ENCODE results near the gene CALHM2. TPM values are rescaled to one million over a fixed set of nuclear protein-coding genes. Genes with fewer than 3 reads are reported as not detected.

CALHM2 gene
- total and polyA plus RNA-seq, 2 experiments from 2014 or later, result 3.2 to 7.9 TPM

GRCh38 chr10:103492655-103493261 is 40.6 kb upstream of the CALHM2 start:
- H3K4me3 ChIP-seq, result no peak overlapping the region

GRCh38 chr10:103491729-103492364 is 39.7 kb upstream of the CALHM2 start:
- Histone ChIP-seq H3K9me2 (replicated peaks; ENCODE audit: insufficient read depth) (no peaks in the 10 kb centered on the region), H3K4me3 (no peak overlapping the region), H3K79me2 (no peaks in the 10 kb centered on the region), H3K27ac (peak overlapping the region; percentile 73), H3K9me3 (ENCODE audit: low read depth) (no peaks in the 10 kb centered on the region), H3K27me3 (peaks cover 26% of the 10 kb centered on the region), H3K4me2 (peak overlapping the region; percentile 7), H3K4me1 (ENCODE audit: insufficient read depth) (peaks cover 21% of the 10 kb centered on the region), H4K20me1 (ENCODE audit: insufficient read depth, poor library complexity, severe bottlenecking) (no peaks in the 10 kb centered on the region), H2AFZ (no peak overlapping the region), H3K36me3 (replicated peaks; ENCODE audit: insufficient read depth, low read depth) (no peaks in the 10 kb centered on the region)
- TF ChIP-seq EZH2 (IDR thresholded peaks at IDR 0.05; ENCODE audit: borderline replicate concordance), result no peak
- TF ChIP-seq CTCF (IDR thresholded peaks at IDR 0.05; ENCODE audit: poor library complexity), result no peak
- no peak for TF ChIP-seq EZH2phosphoT487 (IDR thresholded peaks at IDR 0.05; ENCODE audit: low read depth, severe bottlenecking, unreplicated experiment)
- peak; percentile 88 for DNase-seq (ENCODE audit: low spot score)
- 21% methylated on average over 7 of the region's 7 CpGs for WGBS (ENCODE audit: low lambda C conversion rate, missing lambda C conversion rate)

More at GRCh38 chr10:103492655-103493261, 40.6 kb upstream of the CALHM2 start:
- Histone ChIP-seq H3K4me2 (peak overlapping the region; percentile 99), H4K20me1 (ENCODE audit: insufficient read depth, poor library complexity, severe bottlenecking) (no peaks in the 10 kb centered on the region), H2AFZ (no peak overlapping the region), H3K9me2 (replicated peaks; ENCODE audit: insufficient read depth) (no peaks in the 10 kb centered on the region), H3K9me3 (ENCODE audit: low read depth) (no peaks in the 10 kb centered on the region), H3K4me1 (ENCODE audit: insufficient read depth) (peaks cover 21% of the 10 kb centered on the region), H3K27me3 (peaks cover 30% of the 10 kb centered on the region), H3K36me3 (replicated peaks; ENCODE audit: insufficient read depth, low read depth) (no peaks in the 10 kb centered on the region), H3K27ac (peak overlapping the region; percentile 58), H3K79me2 (no peaks in the 10 kb centered on the region)
- WGBS (ENCODE audit: low lambda C conversion rate, missing lambda C conversion rate), result 85% methylated on average over 5 of the region's 5 CpGs
- no peak for DNase-seq (ENCODE audit: low spot score)
- no peak for TF ChIP-seq EZH2phosphoT487 (IDR thresholded peaks at IDR 0.05; ENCODE audit: low read depth, severe bottlenecking, unreplicated experiment)
- TF ChIP-seq CTCF (IDR thresholded peaks at IDR 0.05; ENCODE audit: poor library complexity), result no peak
- TF ChIP-seq EZH2 (IDR thresholded peaks at IDR 0.05; ENCODE audit: borderline replicate concordance), result no peak

- Histone ChIP-seq H3K4me2 (no peak overlapping the region), H3K4me3 (no peak overlapping the region), H3K79me2 (no peaks in the 10 kb centered on the region), H3K27me3 (peaks cover 17% of the 10 kb centered on the region), H3K36me3 (replicated peaks; ENCODE audit: insufficient read depth, low read depth) (no peaks in the 10 kb centered on the region), H3K9me3 (ENCODE audit: low read depth) (no peaks in the 10 kb centered on the region), H3K9me2 (replicated peaks; ENCODE audit: insufficient read depth) (no peaks in the 10 kb centered on the region), H2AFZ (no peak overlapping the region), H3K27ac (no peak overlapping the region), H4K20me1 (ENCODE audit: insufficient read depth, poor library complexity, severe bottlenecking) (no peaks in the 10 kb centered on the region), H3K4me1 (ENCODE audit: insufficient read depth) (peaks cover 21% of the 10 kb centered on the region)
- WGBS (ENCODE audit: low lambda C conversion rate, missing lambda C conversion rate), result 100% methylated on average over 1 of the region's 1 CpG
- no peak for DNase-seq (ENCODE audit: low spot score)
- TF ChIP-seq EZH2 (IDR thresholded peaks at IDR 0.05; ENCODE audit: borderline replicate concordance) (no peak), EZH2phosphoT487 (IDR thresholded peaks at IDR 0.05; ENCODE audit: low read depth, severe bottlenecking, unreplicated experiment) (no peak), CTCF (IDR thresholded peaks at IDR 0.05; ENCODE audit: poor library complexity) (no peak)
Observed at GRCh38 chr10:103490986-103491314, 38.8 kb upstream of the CALHM2 start.
